NCI-H69 (cell line): ENCODE measurements around the gene NSG1.

ENCODE experiments used
- DNase-seq: peaks from one replicate; lab custom pipeline; 2025; lab: John Stamatoyannopoulos, UW

NSG1 gene

DNA sequence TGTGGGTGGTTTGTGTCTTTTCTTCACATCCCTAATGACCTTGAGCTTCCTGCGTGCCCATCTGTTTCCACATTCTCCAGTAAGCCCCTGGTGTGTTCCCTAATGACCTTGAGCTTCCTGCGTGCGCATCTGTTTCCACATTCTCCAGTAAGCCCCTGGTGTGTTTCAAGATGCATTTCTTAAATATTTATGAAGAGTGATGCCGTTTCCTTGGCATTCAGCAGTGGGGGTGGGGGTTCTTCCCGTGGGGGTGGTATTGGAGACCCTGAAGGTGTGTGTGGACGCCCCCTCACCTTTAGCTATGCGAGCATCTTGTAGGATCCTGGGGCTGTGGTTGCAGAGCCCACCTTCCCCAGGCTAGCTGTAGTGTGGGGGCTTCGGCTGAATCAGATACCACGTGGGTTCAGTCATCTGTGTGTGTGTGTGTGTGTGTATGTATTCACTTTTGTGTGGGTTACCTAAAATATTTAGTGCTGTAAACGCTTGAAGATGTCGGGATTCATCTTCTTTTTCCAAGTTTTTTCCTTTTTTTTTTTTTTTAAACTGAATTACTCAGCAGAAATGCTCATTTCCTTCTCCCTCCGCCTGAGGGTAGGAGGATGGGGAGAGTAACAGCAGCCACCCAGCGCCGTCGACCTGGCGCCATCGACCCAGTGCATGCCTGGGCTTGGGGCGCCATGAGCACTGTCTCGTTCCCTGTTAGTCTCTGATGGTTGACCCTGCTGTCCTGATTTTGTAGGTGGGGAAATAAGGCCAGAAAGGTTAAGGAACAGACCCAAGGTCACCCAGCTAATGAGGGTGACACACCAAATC is 9.9 kb downstream of the NSG1 start:
- no peak for DNase-seq

DNA sequence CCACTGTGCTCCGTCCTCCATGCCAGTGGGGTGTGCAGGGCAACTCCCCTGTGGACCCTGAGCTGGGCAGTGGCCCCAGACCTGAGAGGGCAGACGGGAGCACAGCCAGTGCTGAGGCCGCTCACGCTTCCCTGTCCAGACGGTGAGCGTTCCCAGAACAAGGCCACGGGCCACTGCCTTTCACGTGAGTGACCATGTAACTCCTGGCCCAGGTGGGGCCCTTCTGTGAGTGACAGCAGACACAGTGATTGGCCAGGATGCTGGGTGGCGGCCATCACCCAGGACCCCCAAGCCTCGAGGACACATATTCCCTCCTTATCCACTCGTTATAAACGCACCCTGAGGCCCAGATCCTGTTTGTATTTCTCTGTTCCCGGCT is 10.5 kb downstream of the NSG1 start:
- no peak for DNase-seq

DNA sequence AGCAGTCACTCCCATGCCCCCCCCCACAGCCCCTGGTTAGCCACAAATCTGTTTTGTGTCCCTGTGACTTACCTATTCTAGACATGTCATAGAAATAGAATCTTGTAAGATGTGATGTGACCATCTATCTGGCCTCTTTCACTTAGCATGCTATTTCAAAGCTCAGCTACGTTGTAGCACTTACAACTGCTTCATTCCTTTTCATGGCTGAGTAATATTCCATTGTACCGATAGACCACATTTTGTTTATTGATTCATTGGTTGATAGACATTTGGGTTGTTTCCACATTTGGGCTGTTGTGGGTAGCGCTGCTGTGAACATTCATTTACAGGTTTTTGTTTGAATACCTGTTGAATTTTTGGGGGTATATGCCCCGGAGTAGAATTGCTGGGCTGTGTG is 11.5 kb downstream of the NSG1 start:
- no peak for DNase-seq

DNA sequence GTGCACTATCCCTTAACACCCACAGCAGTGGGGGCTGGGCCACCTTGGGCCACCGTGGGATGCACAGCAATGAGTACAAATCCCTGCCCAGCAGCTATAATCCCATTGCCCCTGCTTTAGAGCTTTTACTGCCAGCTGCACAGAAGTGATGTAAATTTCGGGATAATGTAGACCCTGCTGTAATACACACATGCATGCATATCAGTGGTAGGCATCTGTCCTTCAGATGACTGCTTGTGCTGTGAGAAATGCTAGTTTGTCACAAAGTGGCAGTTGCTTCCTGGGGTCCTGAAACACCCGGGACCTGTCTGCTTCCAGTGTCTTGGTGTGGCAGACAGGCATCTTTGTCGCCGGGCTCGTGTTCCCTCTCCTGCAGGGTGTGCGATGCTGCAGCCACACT is 14.1 kb downstream of the NSG1 start:
- no peak for DNase-seq

DNA sequence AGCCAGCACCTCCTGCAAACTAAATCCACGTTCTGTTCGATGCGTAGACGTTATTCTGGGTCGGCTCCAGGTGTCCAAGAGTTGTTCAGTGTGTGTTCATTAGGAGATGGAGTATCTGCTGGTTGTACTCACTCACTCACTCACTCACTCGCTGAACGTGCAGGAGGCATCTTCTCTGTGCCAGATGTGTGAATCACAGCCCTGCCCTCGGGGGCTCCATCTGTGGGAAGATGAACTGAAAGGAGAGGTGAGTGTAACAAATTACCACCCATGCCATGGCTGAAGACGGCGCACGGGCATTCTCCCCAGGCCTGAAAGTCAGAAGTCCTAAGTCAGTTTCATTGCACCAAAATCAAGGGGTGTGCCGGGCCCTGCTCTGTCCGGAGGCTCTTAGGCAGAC is 16.1 kb downstream of the NSG1 start:
- DNase-seq: peak; percentile 29

- DNase-seq: no peak
Measured at GRCh38 chr4:4405358-4405962, 18.6 kb downstream of the NSG1 start.

DNA sequence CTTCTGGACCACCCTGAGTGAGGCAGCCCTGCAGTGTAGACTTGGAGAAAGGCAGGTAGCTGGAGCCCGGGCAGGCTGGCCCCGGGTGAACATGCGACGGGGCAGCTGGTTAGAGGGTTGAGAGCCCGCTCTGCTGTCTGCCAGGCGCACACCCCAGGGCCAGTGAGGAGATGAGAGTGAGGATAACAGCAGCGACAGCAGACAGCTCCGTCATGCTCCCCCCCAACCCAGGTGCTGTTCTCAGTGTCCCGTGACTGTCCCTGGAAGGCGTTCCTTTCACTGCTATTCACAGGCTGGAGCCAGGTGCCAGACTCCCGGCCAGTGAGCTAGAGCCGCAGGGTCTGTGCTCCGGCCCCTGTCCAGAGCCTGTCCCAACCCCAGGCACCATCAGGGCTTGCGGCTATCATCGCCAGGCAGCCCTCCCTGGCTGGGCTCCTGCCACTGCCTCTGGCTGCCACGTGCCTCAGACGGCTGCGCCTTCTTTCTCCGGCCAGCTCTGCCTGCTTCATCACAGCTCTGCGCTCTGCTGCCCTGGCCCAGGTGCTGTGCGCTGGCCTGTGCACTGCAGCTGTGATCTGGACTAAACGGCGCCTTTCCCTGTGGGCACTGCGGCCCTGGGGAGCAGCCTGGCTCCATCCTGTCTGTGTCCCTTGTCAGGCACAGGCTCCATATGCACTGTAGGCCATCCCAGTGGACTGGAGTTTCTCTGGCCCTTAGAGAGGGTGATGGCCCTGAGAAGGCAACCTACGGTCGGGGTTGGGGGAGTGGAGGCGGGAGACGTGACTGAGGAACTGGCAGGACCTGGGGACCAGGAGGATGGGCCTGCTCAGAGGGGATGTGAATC is 19.8 kb downstream of the NSG1 start:
- DNase-seq: no peak

- no peak for DNase-seq
Measured at GRCh38 chr4:4407299-4408131, 20.6 kb downstream of the NSG1 start.

DNA sequence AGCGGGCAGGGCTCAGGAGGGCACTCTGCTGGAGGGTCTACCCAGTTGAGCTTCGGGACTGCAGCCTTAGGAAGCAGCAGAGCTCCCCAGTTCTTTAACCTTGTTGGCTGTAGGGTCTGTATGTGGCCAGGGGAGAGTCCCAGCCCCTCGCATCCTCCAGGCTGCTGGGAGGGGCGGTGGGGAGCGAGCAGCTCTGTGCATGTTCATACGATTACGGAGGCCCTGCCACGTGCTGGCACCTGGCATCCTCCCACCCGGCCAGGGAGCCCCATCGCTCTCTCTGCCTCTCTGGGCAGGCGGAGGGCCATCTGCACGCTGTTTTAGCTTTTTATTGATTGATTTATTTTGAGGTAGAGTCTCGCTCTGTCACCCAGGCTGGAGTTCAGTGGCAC is 21.2 kb downstream of the NSG1 start:
- no peak for DNase-seq

DNA sequence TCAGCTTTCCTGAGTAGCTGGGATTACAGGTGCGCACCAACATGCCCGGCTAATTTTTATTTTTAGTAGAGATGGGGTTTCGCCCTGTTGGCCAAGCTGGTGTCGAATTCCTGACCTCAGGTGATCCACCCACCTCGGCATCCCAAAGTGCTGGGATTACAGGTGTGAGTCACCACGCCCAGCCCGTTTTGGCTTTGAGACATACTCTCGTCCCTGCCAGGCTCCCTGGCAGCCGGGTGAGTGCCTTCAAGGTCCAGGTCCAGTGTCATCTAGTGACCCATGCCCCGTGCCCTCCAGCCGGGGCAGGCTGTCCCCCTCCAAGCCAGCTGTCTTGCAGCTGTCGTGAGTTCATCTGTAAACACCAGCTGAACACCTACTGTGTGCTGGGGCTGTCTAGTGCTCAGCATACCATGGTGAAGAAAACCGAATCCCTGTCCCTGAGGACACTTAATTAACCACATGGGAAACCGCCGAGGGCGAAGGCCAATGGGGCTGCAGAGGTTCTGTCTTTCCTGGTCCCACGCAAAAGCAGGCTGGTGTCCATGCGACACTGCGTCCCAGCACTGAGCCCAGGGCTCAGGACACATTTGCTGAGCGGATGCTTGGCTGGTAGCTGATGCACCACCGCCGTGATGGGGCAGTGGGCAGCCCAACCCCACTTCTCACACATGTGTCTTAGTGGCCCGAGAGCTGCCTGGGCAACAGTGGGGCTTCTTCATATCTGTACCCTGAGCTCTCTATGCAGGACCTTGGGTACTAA is 21.9 kb downstream of the NSG1 start:
- DNase-seq: no peak

DNA sequence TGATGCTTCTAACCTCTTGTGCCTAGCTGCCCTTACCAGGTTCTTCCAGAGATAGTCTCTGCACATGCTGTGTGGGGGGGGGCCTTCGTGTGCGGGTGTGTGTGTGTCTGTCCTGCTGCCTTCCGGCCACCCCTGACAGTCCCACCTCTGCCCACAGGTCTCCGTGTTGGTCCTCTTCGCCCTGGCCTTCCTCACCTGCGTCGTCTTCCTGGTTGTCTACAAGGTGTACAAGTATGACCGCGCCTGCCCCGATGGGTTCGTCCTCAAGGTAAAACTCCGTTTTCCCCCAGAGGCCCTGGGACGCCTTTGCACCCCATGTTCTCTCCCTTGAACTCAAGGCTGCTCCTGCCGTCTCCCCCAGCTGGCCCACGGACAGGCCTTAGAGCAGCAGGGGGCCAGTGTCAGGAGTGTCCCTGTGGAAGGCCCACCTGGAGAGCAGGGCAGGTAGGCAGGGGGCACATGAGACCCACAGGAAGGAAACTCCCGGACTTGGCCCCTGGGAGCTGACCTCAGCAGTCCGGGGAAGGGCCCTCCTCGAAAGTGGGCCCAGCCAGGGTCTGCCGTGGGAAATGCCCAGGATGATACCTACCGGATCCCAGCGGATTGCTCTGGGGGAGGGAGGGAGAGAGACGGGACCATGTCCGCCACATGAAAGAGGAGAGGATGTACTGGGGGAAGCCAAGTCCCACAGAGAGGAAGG is 22.7 kb downstream of the NSG1 start:
- DNase-seq: no peak

DNA sequence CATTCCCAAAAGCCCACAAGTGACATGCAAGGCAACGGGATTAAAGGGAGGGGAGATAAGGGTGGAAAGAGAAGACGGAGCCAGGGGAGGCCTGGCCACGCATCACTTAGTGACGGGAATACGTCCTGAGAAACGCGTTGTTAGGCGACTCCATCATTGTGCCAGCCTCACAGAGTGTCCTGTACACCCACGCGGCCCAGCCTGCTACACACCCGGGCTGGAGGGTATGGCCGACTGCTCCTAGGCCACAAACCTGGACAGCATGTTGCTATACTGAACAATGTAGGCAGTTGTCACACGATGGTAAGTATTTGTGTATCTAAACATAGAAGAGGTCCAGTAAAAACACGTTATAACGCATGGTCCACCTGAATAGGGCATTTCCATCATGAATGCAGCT is 23.4 kb downstream of the NSG1 start:
- no peak for DNase-seq

DNA sequence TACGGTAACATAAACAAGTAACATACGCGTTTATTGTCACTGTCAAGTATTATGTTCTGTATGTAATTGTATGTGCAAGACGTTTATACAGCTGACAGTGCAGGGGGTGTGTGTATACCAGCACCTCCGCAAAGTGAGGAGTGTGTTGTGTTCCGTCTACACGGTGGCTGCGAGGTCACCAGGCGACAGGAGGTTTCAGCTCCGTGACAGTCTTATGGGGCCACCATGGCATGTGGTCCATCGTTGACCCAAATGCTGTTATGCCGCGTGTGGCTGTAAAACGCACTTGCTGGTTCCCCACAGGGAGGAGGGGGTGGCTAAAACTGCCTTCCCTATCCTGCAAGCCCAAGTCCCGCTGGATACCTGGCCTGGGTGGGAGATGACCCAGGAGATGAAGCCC is 25.0 kb downstream of the NSG1 start:
- no peak for DNase-seq

- no peak for DNase-seq
Measured at GRCh38 chr4:4412641-4413372, 25.9 kb downstream of the NSG1 start.

DNA sequence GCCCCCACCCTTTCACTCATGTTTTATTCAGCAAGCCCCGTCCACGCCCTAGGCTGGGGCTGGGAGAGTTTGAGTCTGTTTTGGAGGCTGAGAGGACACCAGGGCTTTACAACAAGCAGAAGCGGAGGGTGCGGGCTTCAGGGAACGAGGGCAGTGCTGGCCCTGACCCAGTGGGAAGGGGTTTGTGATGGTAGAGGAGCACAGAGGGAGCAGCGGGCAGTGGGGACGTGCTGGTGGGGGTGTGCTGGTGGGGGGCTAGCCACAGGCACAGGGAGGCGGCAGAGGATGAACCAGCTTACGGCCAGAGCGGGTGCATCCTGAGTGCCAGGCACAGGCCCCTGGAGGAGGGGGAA is 26.4 kb downstream of the NSG1 start:
- no peak for DNase-seq

DNA sequence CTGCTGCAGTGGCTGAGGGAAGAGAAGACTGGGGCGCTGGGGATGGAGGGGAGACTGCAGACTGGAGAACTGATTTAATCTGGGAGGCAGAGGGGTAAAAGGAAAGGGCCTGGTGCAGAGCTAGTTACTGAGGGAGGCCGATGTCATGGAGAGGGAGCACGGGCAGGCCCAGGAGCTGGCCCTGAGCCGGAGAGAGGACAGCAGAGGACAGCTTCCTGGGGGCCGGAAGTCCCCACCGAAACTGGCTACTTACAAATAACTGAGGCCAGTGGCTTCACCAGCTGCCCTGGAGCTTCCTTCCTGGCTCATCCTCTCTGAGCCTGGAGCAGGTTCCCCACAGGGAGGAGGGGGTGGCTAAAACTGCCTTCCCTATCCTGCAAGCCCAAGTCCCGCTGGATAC is 26.9 kb downstream of the NSG1 start:
- DNase-seq: no peak

GRCh38 chr4:4415107-4415805 is 28.4 kb downstream of the NSG1 start:
- peak; percentile 70 for DNase-seq

DNA sequence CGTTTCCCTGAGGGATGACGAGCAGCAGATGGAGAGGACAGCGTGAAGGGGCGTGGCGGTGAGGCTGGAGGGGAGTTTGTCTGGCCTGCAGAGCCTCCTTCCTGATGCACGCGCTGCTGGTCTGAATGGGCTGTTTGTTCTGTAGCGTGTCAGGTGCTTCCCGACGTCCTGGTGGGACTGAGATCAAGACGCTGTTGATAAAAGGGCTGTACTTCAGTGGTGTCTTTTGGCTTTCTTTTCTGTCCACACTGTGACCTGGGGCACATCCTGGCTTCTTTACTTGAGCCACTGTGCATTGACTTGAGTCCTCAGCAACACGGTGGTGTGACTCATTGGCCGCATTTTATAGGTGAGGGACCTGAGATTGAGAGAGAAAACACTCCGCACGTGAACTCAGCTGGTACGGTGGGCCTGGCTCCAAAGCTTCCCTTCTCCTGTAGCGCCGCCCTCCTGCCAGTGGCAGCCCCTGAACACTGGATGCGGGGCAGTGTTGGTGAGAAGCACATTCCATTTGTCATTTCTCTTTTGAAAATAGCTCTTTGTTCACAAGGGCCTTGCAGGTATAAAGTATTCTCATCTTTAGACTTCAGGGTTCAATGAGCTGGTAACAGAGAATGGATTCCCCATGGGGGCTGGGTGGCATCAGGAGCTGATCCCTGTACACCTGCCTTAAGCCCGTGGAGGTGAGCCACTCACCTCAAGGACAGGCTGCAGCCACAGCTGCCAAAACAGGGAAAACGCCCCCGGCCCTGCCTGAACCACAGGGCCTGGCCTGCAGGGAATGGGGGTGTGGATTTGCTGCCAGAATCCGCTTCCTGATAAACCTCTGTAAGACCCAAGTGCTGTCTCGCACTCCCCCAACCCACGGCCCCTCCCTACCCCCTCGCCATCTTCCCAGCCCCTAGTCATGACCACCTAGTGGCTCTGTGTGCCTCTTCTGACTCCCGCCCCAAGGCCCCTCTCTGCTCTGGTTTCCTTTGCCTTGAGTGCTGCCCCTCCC is 29.2 kb downstream of the NSG1 start:
- no peak for DNase-seq
